CD4-positive, alpha-beta memory T cell (primary cell): ENCODE measurements around the gene SLC23A3. TPM values are rescaled to one million over a fixed set of nuclear protein-coding genes. Genes with fewer than 3 reads are reported as not detected.

Source experiments
- CTCF ChIA-PET: fragments of 350-600 bp; sonication (Branson Sonifier 250); formaldehyde crosslinking; loops from one replicate; lab custom pipeline; 2021; ENCODE audit warnings: inconsistent platforms; ENCODE audit not compliant: partially characterized antibody; lab: Charles Lee
- POLR2A ChIA-PET: fragments of 350-600 bp; sonication (Branson Sonifier 250); formaldehyde crosslinking; loops from one replicate; lab custom pipeline; 2021; ENCODE audit not compliant: partially characterized antibody; lab: Charles Lee
- DNase-seq, 5 donors: peaks; one replicate each; pipeline versions ENCODE4 v3.0.0 to v3.0.0-alpha.2; 2020 to 2022; ENCODE audit warnings: mixed read lengths in 1 of 5
- H3K27ac ChIP-seq: one replicate; pipeline ENCODE4 v1.7.0; 2013; ENCODE audit warnings: low read depth, low read length
- H3K27me3 ChIP-seq: 2 replicates; pipeline ENCODE4 v1.7.0; 2013; ENCODE audit warnings: mild to moderate bottlenecking, low read length, moderate library complexity; ENCODE audit not compliant: insufficient read depth
- H3K36me3 ChIP-seq: 2 replicates; pipeline ENCODE4 v1.7.0; 2013; ENCODE audit warnings: mild to moderate bottlenecking, low read length, moderate library complexity; ENCODE audit not compliant: insufficient read depth
- H3K4me1 ChIP-seq: 2 replicates; pipeline ENCODE4 v1.7.0; 2013; ENCODE audit warnings: mild to moderate bottlenecking, low read length, moderate library complexity; ENCODE audit not compliant: insufficient read depth
- H3K4me3 ChIP-seq, 2 donors: one replicate each; pipeline ENCODE4 v1.7.0; 2013; ENCODE audit warnings: low read length in 2 of 2, mild to moderate bottlenecking in 1 of 2
- H3K9me3 ChIP-seq, 2 donors: one replicate each; pipeline ENCODE4 v1.7.0; 2013; ENCODE audit warnings: low read length in 2 of 2, control low read depth in 1 of 2; ENCODE audit not compliant: control insufficient read depth in 1 of 2
- H3K27ac Mint-ChIP-seq, 7 donors: one replicate each; pipeline ENCODE4 v1.8.0; 2020 to 2021; ENCODE audit warnings: mixed read lengths in 7 of 7, mild to moderate bottlenecking in 6 of 7, inconsistent platforms in 3 of 7, moderate library complexity in 3 of 7
- H3K27me3 Mint-ChIP-seq, 2 donors: one replicate each; pipeline ENCODE4 v1.8.0; 2020 to 2021; ENCODE audit warnings: mixed read lengths in 2 of 2
- H3K36me3 Mint-ChIP-seq, 2 donors: one replicate each; pipeline ENCODE4 v1.8.0; 2020 to 2021; ENCODE audit warnings: mixed read lengths in 2 of 2, inconsistent platforms in 1 of 2, mild to moderate bottlenecking in 1 of 2
- H3K4me1 Mint-ChIP-seq, 4 donors: one replicate each; pipeline ENCODE4 v1.8.0; 2020 to 2021; ENCODE audit warnings: mixed read lengths in 4 of 4, mild to moderate bottlenecking in 1 of 4
- H3K4me3 Mint-ChIP-seq, 8 donors: one replicate each; pipeline ENCODE4 v1.8.0; 2020 to 2021; ENCODE audit warnings: mixed read lengths in 8 of 8, mild to moderate bottlenecking in 7 of 8, moderate library complexity in 6 of 8, inconsistent platforms in 3 of 8
- H3K9me3 Mint-ChIP-seq, 8 donors: one replicate each; pipeline ENCODE4 v1.8.0; 2020 to 2021; ENCODE audit warnings: mixed read lengths in 8 of 8, mild to moderate bottlenecking in 5 of 8, inconsistent platforms in 3 of 8, moderate library complexity in 1 of 8
- intact Hi-C: fragments of 100-400 bp; cut with micrococcal nuclease; formaldehyde crosslinking; loops from one replicate; pipeline ENCODE4 v1.15.1; 2023
- polyA plus RNA-seq, 2 donors: library from polyadenylated mRNA; unstranded; fragments of 300-500 nt; fragmentation: Illumina TruSeq; gene quantifications; one replicate each; pipeline ENCODE4 v1.2.3, GENCODE V29; 2021
- total RNA-seq, 2 experiments: library from RNA; stranded (reverse); gene quantifications; one replicate each; pipeline ENCODE4 v1.2.3, GENCODE V29; 2021

SLC23A3 gene
- total and polyA plus RNA-seq, 4 experiments from 2014 or later: 11.8 to 12.1 TPM; not detected in 2

GRCh38 chr2:219124381-219125110 is 45.3 kb downstream of the SLC23A3 start:
- peak in 1 of 5 donors; percentile 5 for DNase-seq
- no peaks in the 10 kb centered on the region for H3K27me3 Mint-ChIP-seq
- ChIA-PET POLR2A (no interaction called here), CTCF (interaction anchor here (1.1 to 2.6 kb wide), 2 partner anchors 66 to 95 kb away, joined by 3 to 8 read pairs; no protein-coding TSS in a partner anchor)
- Histone ChIP-seq H3K9me3 (no peaks in the 10 kb centered on the region), H3K36me3 (no peaks in the 10 kb centered on the region), H3K4me3 (no peak overlapping the region), H3K4me1 (peaks cover 18% of the 10 kb centered on the region), H3K27me3 (no peaks in the 10 kb centered on the region), H3K27ac (no peak overlapping the region)
- no peaks in the 10 kb centered on the region for H3K9me3 Mint-ChIP-seq
- intact Hi-C loops: no loop called here
- peaks cover 18 to 31% (median 20%) of the 10 kb centered on the region in 4 donors for H3K4me1 Mint-ChIP-seq
- peak overlapping the region in 3 of 7 donors; percentile 0 to 5 (median 5) for H3K27ac Mint-ChIP-seq
- peak overlapping the region in 1 of 8 donors; percentile 27 for H3K4me3 Mint-ChIP-seq
- H3K36me3 Mint-ChIP-seq: peaks cover 12 to 18% of the 10 kb centered on the region in 2 donors

GRCh38 chr2:219123356-219124135 is 46.3 kb downstream of the SLC23A3 start:
- H3K9me3 ChIP-seq: no peaks in the 10 kb centered on the region
- Mint-ChIP-seq H3K27ac (peak overlapping the region in 1 of 7 donors; percentile 28), H3K4me3 (no peak overlapping the region), H3K27me3 (no peaks in the 10 kb centered on the region), H3K9me3 (no peaks in the 10 kb centered on the region), H3K36me3 (peaks cover 12 to 15% of the 10 kb centered on the region in 2 donors), H3K4me1 (peaks cover 18 to 27% (median 20%) of the 10 kb centered on the region in 4 donors)
- ChIA-PET CTCF (interaction anchor here (1.0 to 5.6 kb wide), 7 partner anchors 9 to 144 kb away, joined by 3 to 37 read pairs (median 3); no protein-coding TSS in a partner anchor), POLR2A (no interaction called here)
- peaks cover 18% of the 10 kb centered on the region for H3K4me1 ChIP-seq
- no peaks in the 10 kb centered on the region for H3K36me3 ChIP-seq
- no peak overlapping the region for H3K27ac ChIP-seq
- no peak overlapping the region for H3K4me3 ChIP-seq
- intact Hi-C loops: no loop called here
- no peak for DNase-seq
- no peaks in the 10 kb centered on the region for H3K27me3 ChIP-seq

GRCh38 chr2:219122202-219122980 is 47.4 kb downstream of the SLC23A3 start:
- POLR2A ChIA-PET: interaction anchor here (0.6 kb wide), 1 partner anchor 54 kb away, joined by 3 read pairs; the partner anchor contains the start of gene CNPPD1

GRCh38 chr2:219120082-219120481 is 49.7 kb downstream of the SLC23A3 start:
- Histone ChIP-seq H3K4me3 (no peak overlapping the region), H3K36me3 (no peaks in the 10 kb centered on the region), H3K4me1 (peaks cover 11% of the 10 kb centered on the region), H3K9me3 (no peaks in the 10 kb centered on the region), H3K27me3 (no peaks in the 10 kb centered on the region), H3K27ac (no peak overlapping the region)
- intact Hi-C loops: no loop called here
- ChIA-PET CTCF (interaction anchor here (0.8 to 8.0 kb wide), 15 partner anchors 9 to 462 kb away, joined by 3 to 76 read pairs (median 6); no protein-coding TSS in a partner anchor), POLR2A (no interaction called here)
- no peak overlapping the region for H3K4me3 Mint-ChIP-seq
- DNase-seq: no peak
- no peaks in the 10 kb centered on the region for H3K27me3 Mint-ChIP-seq
- peaks cover 13 to 17% (median 14%) of the 10 kb centered on the region in 4 donors for H3K4me1 Mint-ChIP-seq
- H3K36me3 Mint-ChIP-seq: peaks cover 9 to 10% of the 10 kb centered on the region in 2 donors
- no peaks in the 10 kb centered on the region for H3K9me3 Mint-ChIP-seq
- no peak overlapping the region for H3K27ac Mint-ChIP-seq

More at GRCh38 chr2:219122202-219122980, 47.4 kb downstream of the SLC23A3 start:
- H3K27ac ChIP-seq: no peak overlapping the region
- no peaks in the 10 kb centered on the region for H3K36me3 ChIP-seq
- no peaks in the 10 kb centered on the region for H3K27me3 ChIP-seq
- DNase-seq: no peak
- no peaks in the 10 kb centered on the region for H3K9me3 ChIP-seq
- no peak overlapping the region for H3K4me3 ChIP-seq
- CTCF ChIA-PET: interaction anchor here (0.7 to 8.0 kb wide), 14 partner anchors 10 to 173 kb away, joined by 3 to 76 read pairs (median 3); no protein-coding TSS in a partner anchor
- H3K4me3 Mint-ChIP-seq: no peak overlapping the region
- H3K27me3 Mint-ChIP-seq: no peaks in the 10 kb centered on the region
- H3K4me1 ChIP-seq: peaks cover 18% of the 10 kb centered on the region
- intact Hi-C loops: no loop called here
- peaks cover 18 to 24% (median 20%) of the 10 kb centered on the region in 4 donors for H3K4me1 Mint-ChIP-seq
- H3K27ac Mint-ChIP-seq: no peak overlapping the region
- no peaks in the 10 kb centered on the region for H3K9me3 Mint-ChIP-seq
- H3K36me3 Mint-ChIP-seq: peaks cover 10 to 15% of the 10 kb centered on the region in 2 donors

GRCh38 chr2:219119422-219120043 is 50.3 kb downstream of the SLC23A3 start:
- Mint-ChIP-seq H3K36me3 (peaks cover 9 to 15% of the 10 kb centered on the region in 2 donors), H3K27me3 (no peaks in the 10 kb centered on the region), H3K9me3 (no peaks in the 10 kb centered on the region), H3K4me3 (no peak overlapping the region), H3K27ac (no peak overlapping the region), H3K4me1 (peaks cover 7 to 11% (median 8%) of the 10 kb centered on the region in 4 donors)
- CTCF ChIA-PET: interaction anchor here (0.8 to 8.0 kb wide), 18 partner anchors 9 to 461 kb away, joined by 3 to 76 read pairs (median 4); no protein-coding TSS in a partner anchor
- H3K4me1 ChIP-seq: peaks cover 5% of the 10 kb centered on the region
- no peaks in the 10 kb centered on the region for H3K36me3 ChIP-seq
- POLR2A ChIA-PET: no interaction called here
- H3K9me3 ChIP-seq: no peaks in the 10 kb centered on the region
- no peaks in the 10 kb centered on the region for H3K27me3 ChIP-seq
- H3K27ac ChIP-seq: no peak overlapping the region
- H3K4me3 ChIP-seq: no peak overlapping the region
- intact Hi-C loops: loop anchor here (1.0 to 2.0 kb wide), 3 partner anchors 61 to 267 kb away; no protein-coding TSS in a partner anchor
- DNase-seq: peak; percentile 27 to 42 (median 37)

- Histone ChIP-seq H3K27ac (no peak overlapping the region), H3K4me1 (no peaks in the 10 kb centered on the region), H3K27me3 (no peaks in the 10 kb centered on the region), H3K36me3 (no peaks in the 10 kb centered on the region), H3K4me3 (no peak overlapping the region), H3K9me3 (no peaks in the 10 kb centered on the region)
- no peak overlapping the region for H3K27ac Mint-ChIP-seq
- intact Hi-C loops: loop anchor here (2.0 kb wide), 1 partner anchor 266 kb away; no protein-coding TSS in a partner anchor
- H3K27me3 Mint-ChIP-seq: no peaks in the 10 kb centered on the region
- no peak overlapping the region for H3K4me3 Mint-ChIP-seq
- peaks cover 8 to 14% of the 10 kb centered on the region in 2 donors for H3K36me3 Mint-ChIP-seq
- no peak for DNase-seq
- H3K9me3 Mint-ChIP-seq: no peaks in the 10 kb centered on the region
- peaks cover 0 to 6% (median 5%) of the 10 kb centered on the region in 4 donors for H3K4me1 Mint-ChIP-seq
- ChIA-PET POLR2A (no interaction called here), CTCF (interaction anchor here (1.3 to 8.0 kb wide), 9 partner anchors 15 to 89 kb away, joined by 3 to 76 read pairs (median 5); no protein-coding TSS in a partner anchor)
These were observed 51.3 kb downstream of the SLC23A3 start for GRCh38 chr2:219118504-219118903.
